ENCODE results near the gene RAI14.

- no peak for TF ChIP-seq TAF1 (IDR thresholded peaks at IDR 0.05; ENCODE audit: borderline replicate concordance, low read depth, low read length)
- no peak for TF ChIP-seq POLR2A (IDR thresholded peaks at IDR 0.05; ENCODE audit: low read depth, low read length)
These were observed 3.7 kb upstream of the RAI14 start for GRCh38 chr5:34652466-34652865.

All from GM12892 (cell line).